Ovary (tissue), 3 donors: ENCODE results near the gene CHAD.

Source experiments
- CTCF ChIP-seq, 3 donors: fragments of 450-650 bp in 2 of 3; fragments of 200-600 bp in 1 of 3; IDR thresholded peaks; one replicate each; pipeline versions ENCODE4 v1.5.1 to v1.8.0; 2016 to 2022; ENCODE audit warnings: antibody characterized with exemption in 3 of 3, mild to moderate bottlenecking in 1 of 3
- EP300 ChIP-seq: sonication (generic); formaldehyde crosslinking; IDR thresholded peaks from one replicate; pipeline ENCODE4 v1.6.1; 2017; ENCODE audit warnings: antibody characterized with exemption
- POLR2A ChIP-seq: fragments of 450-650 bp; IDR thresholded peaks from one replicate; pipeline ENCODE4 v1.6.1; 2017; ENCODE audit warnings: antibody characterized with exemption, mild to moderate bottlenecking, moderate library complexity
- donor health status: DM: no; HTN: no; CAD: no.

- TF ChIP-seq CTCF (IDR thresholded peaks at IDR 0.05) (no peak), POLR2A (no peak), EP300 (no peak)
Measured at GRCh38 chr17:50430821-50431618, 37.7 kb downstream of the CHAD start.
